Stomach (tissue), 9 donors: ENCODE measurements around the gene TNRC6B. TPM values are rescaled to one million over a fixed set of nuclear protein-coding genes. Genes with fewer than 3 reads are reported as not detected.
A peak's percentile ranks its signal among the peaks of the same experiment; 100 is the strongest.

ENCODE experiments used
- DNase-seq, 2 donors: peaks; one replicate each; pipeline versions ENCODE4 v3.0.0 to v3.0.0-alpha.2; 2013 to 2019
- H3K27ac ChIP-seq, 5 donors: fragments of 200-600 bp in 4 of 5; sonication (generic) in 4 of 5; one replicate each; pipeline ENCODE4 v1.5.1; 2013 to 2019; ENCODE audit warnings: mild to moderate bottlenecking in 1 of 5, moderate library complexity in 1 of 5
- H3K27me3 ChIP-seq, 3 donors: fragments of 200-600 bp; sonication (generic); one replicate each; pipeline ENCODE4 v1.5.1; 2017 to 2019; ENCODE audit warnings: mixed run types in 1 of 3
- H3K36me3 ChIP-seq, 4 donors: fragments of 200-600 bp; sonication (generic); 1 replicate in 3 of 4; 2 replicates in 1 of 4; pipeline ENCODE4 v1.5.1; 2016 to 2019
- H3K4me1 ChIP-seq, 4 donors: fragments of 200-600 bp; sonication (generic); one replicate each; pipeline ENCODE4 v1.5.1; 2016 to 2019
- H3K4me3 ChIP-seq, 4 donors: fragments of 200-600 bp; sonication (generic) in 3 of 4; one replicate each; pipeline ENCODE4 v1.5.1; 2016 to 2019; ENCODE audit warnings: mild to moderate bottlenecking in 1 of 4
- H3K9me3 ChIP-seq, 4 donors: fragments of 200-600 bp; sonication (generic); one replicate each; pipeline ENCODE4 v1.5.1; 2016 to 2019
- CTCF ChIP-seq, 7 experiments: fragments of 450-650 bp in 4 of 7; fragments of 200-600 bp in 3 of 7; sonication (generic) in 3 of 7; IDR thresholded peaks; one replicate each; pipeline ENCODE4 v1.5.1; 2016 to 2019; ENCODE audit warnings: antibody characterized with exemption in 7 of 7, control low read depth in 2 of 7, mild to moderate bottlenecking in 1 of 7
- EP300 ChIP-seq: sonication (generic); formaldehyde crosslinking; IDR thresholded peaks from one replicate; pipeline ENCODE4 v1.6.1; 2017; ENCODE audit warnings: antibody characterized with exemption
- POLR2A ChIP-seq, 4 donors: fragments of 450-650 bp; IDR thresholded peaks; one replicate each; pipeline ENCODE4 v1.6.1; 2016; ENCODE audit warnings: antibody characterized with exemption in 4 of 4, control low read depth in 2 of 4, mild to moderate bottlenecking in 1 of 4, moderate library complexity in 1 of 4
- POLR2AphosphoS5 ChIP-seq, 3 donors: sonication (generic); formaldehyde crosslinking; IDR thresholded peaks; one replicate each; pipeline ENCODE4 v1.6.1; 2016; ENCODE audit warnings: antibody characterized with exemption in 3 of 3
- WGBS, 5 donors: extraction: QIAGEN DNeasy Blood & Tissue Kit in 3 of 5; methylation state at CpG; one replicate each; pipeline versions ENCODE4 v1.1.5 to v1.1.7; 2013 to 2018; 5-methylcytosine and 5-hydroxymethylcytosine counted together
- intact Hi-C: fragments of 100-400 bp; cut with DNase I; formaldehyde crosslinking; loops from one replicate; pipeline ENCODE4 v1.15.1; 2023; ENCODE audit warnings: low total_unique reads
- polyA plus RNA-seq, 3 donors: library from polyadenylated mRNA; stranded (reverse); fragments of 200-250 nt; gene quantifications; one replicate each; pipeline ENCODE4 v1.2.3, GENCODE V29; 2013
- total RNA-seq, 5 donors: library from RNA; depleted of rRNA; stranded (reverse); fragments of >200 nt; gene quantifications; one replicate each; pipeline versions ENCODE4 v1.1.0 to v1.2.3, GENCODE V29; 2014 to 2016
- donor health status: healthy with polysubstance abuse.
- donor health status: Bipolar disorder and iron deficiency.
- donor health status: healthy.

Gene TNRC6B
- total and polyA plus RNA-seq, 8 donors = 0.88 to 316 (median 18.0) TPM

GRCh38 chr22:40263191-40263590 lies 85.5 kb downstream of the TNRC6B start:
- TF ChIP-seq POLR2A (IDR thresholded peaks at IDR 0.05) (no peak), EP300 (no peak), CTCF (IDR thresholded peaks at IDR 0.05) (no peak), POLR2AphosphoS5 (IDR thresholded peaks at IDR 0.05) (peak in 2 of 3 donors; percentile 7 to 64)
- H3K27ac ChIP-seq = peak overlapping the region in 2 of 5 donors; percentile 18 to 60
- H3K36me3 ChIP-seq = peaks cover 14 to 69% (median 63%) of the 10 kb centered on the region in 4 donors
- intact Hi-C loops = no loop called here
- peak; percentile 46 to 48 for DNase-seq
- no peaks in the 10 kb centered on the region for H3K27me3 ChIP-seq
- H3K4me3 ChIP-seq = no peak overlapping the region
- whole genome bisulfite sequencing, 5 donors = 51 to 66% (median 62%) methylated on average over 7 of the region's 7 CpGs
- H3K9me3 ChIP-seq = no peaks in the 10 kb centered on the region
- H3K4me1 ChIP-seq = peaks cover 8 to 45% (median 19%) of the 10 kb centered on the region in 4 donors

GRCh38 chr22:40265783-40266182 lies 88.1 kb downstream of the TNRC6B start:
- TF ChIP-seq POLR2AphosphoS5 (IDR thresholded peaks at IDR 0.05) (no peak), CTCF (IDR thresholded peaks at IDR 0.05) (no peak), POLR2A (IDR thresholded peaks at IDR 0.05) (no peak)
- Histone ChIP-seq H3K4me3 (no peak overlapping the region), H3K27ac (no peak overlapping the region), H3K36me3 (peaks cover 14 to 80% (median 72%) of the 10 kb centered on the region in 4 donors), H3K9me3 (no peaks in the 10 kb centered on the region), H3K4me1 (peaks cover 0 to 29% (median 7%) of the 10 kb centered on the region in 4 donors), H3K27me3 (no peaks in the 10 kb centered on the region)
- intact Hi-C loops = no loop called here
- 47 to 81% (median 73%) methylated on average over 4 of the region's 4 CpGs for WGBS, 5 donors
- no peak for DNase-seq

DNA sequence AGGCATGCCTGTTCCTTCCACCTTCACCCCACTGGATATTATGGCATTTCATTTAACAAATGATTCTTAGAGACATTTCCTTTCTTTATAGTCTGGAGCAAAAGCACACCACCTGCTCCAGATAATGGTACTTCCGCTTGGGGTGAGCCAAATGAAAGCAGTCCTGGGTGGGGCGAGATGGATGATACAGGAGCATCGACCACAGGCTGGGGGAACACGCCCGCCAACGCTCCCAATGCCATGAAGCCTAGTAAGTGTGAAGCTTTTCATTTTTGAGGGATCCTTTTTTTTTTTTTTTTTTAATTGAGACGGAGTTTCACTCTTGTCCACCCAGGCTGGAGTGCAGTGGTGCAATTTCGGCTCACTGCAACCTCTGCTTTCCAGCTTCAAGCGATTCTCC lies 92.3 kb downstream of the TNRC6B start:
- H3K36me3 ChIP-seq = peaks cover 8 to 84% (median 65%) of the 10 kb centered on the region in 4 donors
- TF ChIP-seq POLR2AphosphoS5 (IDR thresholded peaks at IDR 0.05) = no peak
- TF ChIP-seq POLR2A (IDR thresholded peaks at IDR 0.05) = no peak
- TF ChIP-seq CTCF (IDR thresholded peaks at IDR 0.05) = no peak
- TF ChIP-seq EP300 = no peak
- H3K27me3 ChIP-seq = no peaks in the 10 kb centered on the region
- H3K4me1 ChIP-seq = peaks cover 0 to 18% (median 2%) of the 10 kb centered on the region in 4 donors
- WGBS, 5 donors = 90 to 98% (median 96%) methylated on average over 9 of the region's 9 CpGs
- no peaks in the 10 kb centered on the region for H3K9me3 ChIP-seq
- H3K27ac ChIP-seq = no peak overlapping the region
- no peak for DNase-seq
- intact Hi-C loops = no loop called here
- no peak overlapping the region for H3K4me3 ChIP-seq

DNA sequence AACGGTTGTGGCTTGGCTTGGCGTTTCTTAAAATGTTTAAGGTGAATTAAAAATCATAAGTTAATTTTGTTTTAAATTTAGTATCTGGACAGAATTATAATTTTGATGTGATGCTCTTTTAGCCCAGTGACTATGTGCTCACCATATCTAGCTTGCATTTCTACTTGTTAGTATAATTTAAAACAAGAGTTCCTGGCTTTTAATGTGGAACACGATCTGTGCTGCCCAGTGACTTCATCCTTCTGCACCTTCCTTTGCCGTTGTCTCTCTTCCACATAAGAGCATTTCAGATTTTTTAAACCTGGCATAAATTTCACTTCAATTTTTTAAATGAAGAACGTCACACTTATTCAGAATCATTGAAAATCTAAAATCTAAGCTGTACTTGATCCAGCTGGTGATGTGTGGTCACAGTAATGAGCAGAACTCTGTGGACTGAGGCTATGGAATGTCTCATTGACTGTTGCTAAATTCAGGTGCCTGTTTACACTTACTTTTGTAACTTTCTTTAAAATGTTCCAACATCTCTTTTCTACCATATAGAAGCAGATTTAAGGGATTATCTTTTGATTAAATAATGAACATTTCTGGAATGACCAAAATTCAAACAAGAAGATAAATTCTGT lies 93.1 kb downstream of the TNRC6B start:
- no peak for DNase-seq
- Histone ChIP-seq H3K4me3 (no peak overlapping the region), H3K36me3 (peaks cover 2 to 77% (median 58%) of the 10 kb centered on the region in 4 donors), H3K27ac (peak overlapping the region in 1 of 5 donors; percentile 15), H3K4me1 (peaks cover 3 to 19% (median 8%) of the 10 kb centered on the region in 4 donors), H3K27me3 (no peaks in the 10 kb centered on the region), H3K9me3 (no peaks in the 10 kb centered on the region)
- intact Hi-C loops = no loop called here
- TF ChIP-seq CTCF (IDR thresholded peaks at IDR 0.05) (no peak), EP300 (no peak), POLR2AphosphoS5 (IDR thresholded peaks at IDR 0.05) (no peak), POLR2A (IDR thresholded peaks at IDR 0.05) (no peak)
- 71 to 81% (median 79%) methylated on average over 5 of the region's 5 CpGs for WGBS, 5 donors
